Measurements from ENCODE around the gene CEACAM6.

The CEACAM6 gene

DNA sequence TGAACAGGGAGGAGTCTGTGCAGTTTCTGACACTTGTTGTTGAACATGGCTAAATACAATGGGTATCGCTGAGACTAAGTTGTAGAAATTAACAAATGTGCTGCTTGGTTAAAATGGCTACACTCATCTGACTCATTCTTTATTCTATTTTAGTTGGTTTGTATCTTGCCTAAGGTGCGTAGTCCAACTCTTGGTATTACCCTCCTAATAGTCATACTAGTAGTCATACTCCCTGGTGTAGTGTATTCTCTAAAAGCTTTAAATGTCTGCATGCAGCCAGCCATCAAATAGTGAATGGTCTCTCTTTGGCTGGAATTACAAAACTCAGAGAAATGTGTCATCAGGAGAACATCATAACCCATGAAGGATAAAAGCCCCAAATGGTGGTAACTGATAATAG, 16.1 kb downstream of the CEACAM6 start:
- Histone ChIP-seq H3K9ac (no peak overlapping the region), H3K4me3 (IDR thresholded peaks at IDR 0.05; ENCODE audit: insufficient read depth, low read depth, low read length) (no peak overlapping the region), H4K20me1 (ENCODE audit: insufficient read depth) (no peaks in the 10 kb centered on the region), H3K36me3 (ENCODE audit: insufficient read depth) (no peaks in the 10 kb centered on the region), H3K4me2 (no peak overlapping the region), H3K27ac (no peak overlapping the region), H3K27me3 (ENCODE audit: insufficient read depth, low read depth) (peaks cover 66% of the 10 kb centered on the region), H2AFZ (ENCODE audit: low read depth) (no peak overlapping the region), H3K79me2 (ENCODE audit: insufficient read depth, low read depth) (no peaks in the 10 kb centered on the region), H3K4me1 (ENCODE audit: low read depth, poor library complexity, severe bottlenecking) (peaks cover 9% of the 10 kb centered on the region)
- TF ChIP-seq CTCF (conservative IDR thresholded peaks at IDR 0.05; ENCODE audit: low read depth, low read length): no peak

DNA sequence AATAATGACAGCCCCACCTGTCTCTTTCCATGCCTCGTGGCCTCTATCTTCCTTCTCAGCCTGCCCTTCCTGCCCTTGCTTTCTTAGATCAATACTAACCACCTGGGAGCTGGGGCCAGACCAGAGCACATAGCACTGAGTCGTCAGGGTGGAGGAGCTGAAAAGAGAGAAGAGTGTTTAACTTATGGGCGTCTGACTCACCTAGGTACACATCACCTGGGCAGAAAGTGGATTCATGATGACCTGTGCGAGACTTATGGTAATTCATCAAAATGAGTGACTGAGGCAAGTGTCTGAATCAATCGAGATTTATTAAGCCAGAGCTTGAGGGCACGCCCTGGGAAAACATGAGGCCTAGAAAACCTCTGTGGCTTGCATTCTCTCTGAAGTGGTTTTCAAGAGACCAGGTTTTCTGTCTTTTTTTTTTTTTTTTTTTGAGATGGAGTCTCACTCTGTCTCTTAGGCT, 19.2 kb downstream of the CEACAM6 start:
- no peaks in the 10 kb centered on the region for H3K79me2 ChIP-seq (ENCODE audit: insufficient read depth, low read depth)
- no peak overlapping the region for H3K27ac ChIP-seq
- H4K20me1 ChIP-seq (ENCODE audit: insufficient read depth): no peaks in the 10 kb centered on the region
- TF ChIP-seq CTCF (conservative IDR thresholded peaks at IDR 0.05; ENCODE audit: low read depth, low read length): no peak
- peaks cover 9% of the 10 kb centered on the region for H3K4me1 ChIP-seq (ENCODE audit: low read depth, poor library complexity, severe bottlenecking)
- no peak overlapping the region for H2AFZ ChIP-seq (ENCODE audit: low read depth)
- no peaks in the 10 kb centered on the region for H3K36me3 ChIP-seq (ENCODE audit: insufficient read depth)
- no peak overlapping the region; the same call in 1 of the 2 replicates for H3K4me2 ChIP-seq
- no peak overlapping the region for H3K9ac ChIP-seq
- no peak overlapping the region for H3K4me3 ChIP-seq (IDR thresholded peaks at IDR 0.05; ENCODE audit: insufficient read depth, low read depth, low read length)
- H3K27me3 ChIP-seq (ENCODE audit: insufficient read depth, low read depth): peaks cover 73% of the 10 kb centered on the region

- Histone ChIP-seq H3K4me1 (ENCODE audit: low read depth, poor library complexity, severe bottlenecking) (peaks cover 9% of the 10 kb centered on the region), H3K27ac (no peak overlapping the region), H2AFZ (ENCODE audit: low read depth) (no peak overlapping the region), H3K27me3 (ENCODE audit: insufficient read depth, low read depth) (peaks cover 81% of the 10 kb centered on the region), H4K20me1 (ENCODE audit: insufficient read depth) (no peaks in the 10 kb centered on the region), H3K79me2 (ENCODE audit: insufficient read depth, low read depth) (no peaks in the 10 kb centered on the region), H3K4me2 (no peak overlapping the region), H3K36me3 (ENCODE audit: insufficient read depth) (no peaks in the 10 kb centered on the region), H3K4me3 (IDR thresholded peaks at IDR 0.05; ENCODE audit: insufficient read depth, low read depth, low read length) (no peak overlapping the region), H3K9ac (no peak overlapping the region)
- no peak for TF ChIP-seq CTCF (conservative IDR thresholded peaks at IDR 0.05; ENCODE audit: low read depth, low read length)
Measured at GRCh38 chr19:41776700-41777099, 21.4 kb downstream of the CEACAM6 start.

GRCh38 chr19:41783612-41784011, 28.3 kb downstream of the CEACAM6 start:
- H3K36me3 ChIP-seq (ENCODE audit: insufficient read depth): no peaks in the 10 kb centered on the region

More at GRCh38 chr19:41783612-41784011, 28.3 kb downstream of the CEACAM6 start:
- Histone ChIP-seq H3K4me1 (ENCODE audit: low read depth, poor library complexity, severe bottlenecking) (no peaks in the 10 kb centered on the region), H4K20me1 (ENCODE audit: insufficient read depth) (no peaks in the 10 kb centered on the region), H3K27me3 (ENCODE audit: insufficient read depth, low read depth) (peaks cover 82% of the 10 kb centered on the region), H3K27ac (no peak overlapping the region), H2AFZ (ENCODE audit: low read depth) (no peak overlapping the region), H3K4me2 (no peak overlapping the region), H3K79me2 (ENCODE audit: insufficient read depth, low read depth) (no peaks in the 10 kb centered on the region), H3K9ac (no peak overlapping the region), H3K4me3 (IDR thresholded peaks at IDR 0.05; ENCODE audit: insufficient read depth, low read depth, low read length) (no peak overlapping the region)
- no peak for TF ChIP-seq CTCF (conservative IDR thresholded peaks at IDR 0.05; ENCODE audit: low read depth, low read length)

Measured in KMS-11 (cell line).